Embryonic facial prominence (tissue), 1 donor: ENCODE measurements around the gene ISY1.
"Not testable (repeated sequence)": the region's sequence is repeated elsewhere in the genome, so short reads cannot be mapped to it uniquely, and the experiment has no call there.

ENCODE experiments used
- DNase-seq: peaks from one replicate; pipeline ENCODE4 v3.0.0-alpha.2; 2016; ENCODE audit errors: extremely low spot score

ISY1 gene

GRCh38 chr3:129120254-129121004 is 40.4 kb downstream of the ISY1 start:
- peak; percentile 56 for DNase-seq

DNA sequence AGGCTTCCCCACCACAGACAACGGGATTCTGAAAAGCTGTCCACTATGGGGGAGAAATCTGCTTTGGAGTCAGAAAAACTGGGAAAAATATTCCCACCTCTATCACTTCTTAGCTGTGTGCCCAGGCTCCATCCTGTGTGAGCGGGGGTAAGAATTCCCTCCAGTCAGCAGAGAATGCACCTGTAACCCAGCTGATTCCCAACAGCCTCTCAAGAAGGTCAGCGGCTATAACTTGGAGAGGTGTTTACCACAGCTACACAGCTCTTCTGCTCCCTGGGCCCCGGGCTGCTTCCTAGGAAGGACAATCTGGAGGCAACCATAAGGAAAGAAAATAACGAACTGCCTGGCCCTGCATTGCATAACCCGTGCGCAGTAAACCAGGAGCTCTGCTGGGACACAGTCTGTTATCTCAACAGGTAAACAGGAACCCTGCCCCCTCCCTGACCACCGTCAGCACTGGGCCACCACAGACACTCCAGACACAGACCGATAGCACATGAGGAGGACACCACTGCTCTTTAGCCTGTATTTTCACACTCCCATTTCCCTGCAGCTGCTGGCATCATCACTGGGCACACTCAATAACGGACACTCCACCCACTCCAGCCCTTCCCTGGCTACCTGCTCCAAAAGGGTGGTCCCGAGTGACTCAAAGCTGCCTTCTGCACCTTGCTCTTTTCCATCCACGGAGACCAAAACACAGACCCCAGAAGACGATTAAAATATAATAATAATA is 41.3 kb downstream of the ISY1 start:
- DNase-seq = no peak

GRCh38 chr3:129118745-129119144 is 42.1 kb downstream of the ISY1 start:
- DNase-seq = no peak

- DNase-seq = no peak
These were observed 43.7 kb downstream of the ISY1 start for GRCh38 chr3:129117134-129117533.

DNA sequence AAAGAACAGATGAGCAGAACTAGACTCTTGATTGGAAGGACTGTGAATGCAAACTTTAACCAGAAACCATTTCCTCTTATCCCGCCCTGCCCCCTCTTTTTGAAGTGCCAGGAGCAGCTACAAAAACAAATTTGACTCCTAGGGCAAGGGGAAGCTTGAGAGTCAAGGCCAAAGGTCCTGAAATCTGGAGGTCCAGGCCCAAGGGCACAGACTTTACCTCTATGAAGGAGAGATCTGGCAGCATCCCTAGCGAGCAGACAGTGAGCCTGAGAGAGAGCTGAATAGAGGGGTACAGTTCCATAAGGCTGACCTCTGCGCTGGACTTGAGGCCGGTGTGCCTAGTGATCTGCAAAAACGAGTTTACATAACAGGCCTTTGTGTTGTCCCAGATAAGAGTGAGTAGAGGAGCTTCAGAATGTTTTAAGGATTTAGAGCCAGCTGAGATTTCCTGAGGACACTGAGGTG is 44.3 kb downstream of the ISY1 start:
- DNase-seq = no peak

GRCh38 chr3:129114455-129114854 is 46.4 kb downstream of the ISY1 start:
- DNase-seq = no peak

GRCh38 chr3:129112308-129113052 is 48.4 kb downstream of the ISY1 start:
- no peak for DNase-seq

- DNase-seq = not testable (repeated sequence)
These were observed 49.6 kb downstream of the ISY1 start for GRCh38 chr3:129111076-129111780.

GRCh38 chr3:129107793-129108192 is 53.1 kb downstream of the ISY1 start:
- DNase-seq = no peak

GRCh38 chr3:129106866-129107565 is 53.8 kb downstream of the ISY1 start:
- DNase-seq = no peak

DNA sequence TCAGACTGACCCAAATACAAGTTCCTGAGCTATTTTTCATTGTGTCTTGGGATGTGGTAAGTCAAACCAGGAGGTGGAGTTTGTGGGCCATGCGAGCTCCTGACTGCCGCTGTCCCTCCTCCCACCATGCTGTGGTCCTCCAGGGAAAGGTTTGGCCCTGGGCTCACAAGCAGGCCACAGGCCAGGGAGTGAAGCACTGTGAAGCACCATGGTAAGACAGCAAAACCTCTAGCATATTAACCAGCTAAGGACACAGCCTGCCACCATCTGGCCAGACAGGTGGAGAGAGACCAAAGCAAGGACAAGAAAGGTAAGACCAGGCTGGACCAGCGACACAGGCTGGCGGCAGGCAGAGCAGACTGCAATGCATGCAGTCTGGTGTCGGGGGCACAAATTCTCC is 54.5 kb downstream of the ISY1 start:
- DNase-seq = no peak

DNA sequence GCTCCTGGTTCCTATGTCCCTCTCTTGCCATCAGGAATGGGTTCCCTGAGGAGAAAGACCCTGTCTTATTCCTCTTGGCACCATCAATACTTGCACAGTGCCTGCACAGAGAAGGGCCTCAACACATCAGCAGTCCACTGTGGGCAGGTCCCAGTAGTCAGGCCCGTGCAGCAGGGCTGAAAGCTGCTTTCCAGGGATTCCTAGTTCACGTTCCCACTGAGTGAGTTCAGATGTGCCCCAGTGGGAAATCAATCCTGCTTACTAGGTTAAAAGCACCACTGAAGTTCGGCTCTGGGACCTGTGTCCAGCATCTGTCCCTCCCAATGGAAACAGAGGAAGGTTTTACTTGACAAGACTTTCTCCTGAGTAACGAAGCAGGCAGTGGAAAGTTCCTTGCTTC is 55.0 kb downstream of the ISY1 start:
- no peak for DNase-seq

GRCh38 chr3:129104498-129105079 is 56.3 kb downstream of the ISY1 start:
- no peak for DNase-seq

GRCh38 chr3:129104051-129104450 is 56.8 kb downstream of the ISY1 start:
- no peak for DNase-seq

DNA sequence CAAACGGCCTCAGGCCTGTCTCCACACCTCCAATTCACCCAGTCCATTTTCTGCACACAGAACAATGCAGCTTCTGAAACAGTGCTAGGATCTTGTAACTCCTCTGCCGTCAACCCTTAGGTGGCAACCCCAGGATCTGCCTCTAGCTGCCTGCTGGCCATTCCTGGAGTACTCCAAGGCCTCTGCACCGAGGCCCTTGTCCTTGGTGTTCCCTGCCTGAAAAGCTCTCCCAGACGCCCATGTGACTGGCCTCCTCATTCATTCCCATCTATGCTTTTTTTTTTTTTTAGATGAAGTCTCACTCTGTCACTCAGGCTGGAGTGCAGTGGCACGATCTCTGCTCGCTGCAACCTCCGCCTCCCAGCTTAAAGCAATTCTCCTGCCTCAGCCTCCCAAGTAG is 57.6 kb downstream of the ISY1 start:
- no peak for DNase-seq

DNA sequence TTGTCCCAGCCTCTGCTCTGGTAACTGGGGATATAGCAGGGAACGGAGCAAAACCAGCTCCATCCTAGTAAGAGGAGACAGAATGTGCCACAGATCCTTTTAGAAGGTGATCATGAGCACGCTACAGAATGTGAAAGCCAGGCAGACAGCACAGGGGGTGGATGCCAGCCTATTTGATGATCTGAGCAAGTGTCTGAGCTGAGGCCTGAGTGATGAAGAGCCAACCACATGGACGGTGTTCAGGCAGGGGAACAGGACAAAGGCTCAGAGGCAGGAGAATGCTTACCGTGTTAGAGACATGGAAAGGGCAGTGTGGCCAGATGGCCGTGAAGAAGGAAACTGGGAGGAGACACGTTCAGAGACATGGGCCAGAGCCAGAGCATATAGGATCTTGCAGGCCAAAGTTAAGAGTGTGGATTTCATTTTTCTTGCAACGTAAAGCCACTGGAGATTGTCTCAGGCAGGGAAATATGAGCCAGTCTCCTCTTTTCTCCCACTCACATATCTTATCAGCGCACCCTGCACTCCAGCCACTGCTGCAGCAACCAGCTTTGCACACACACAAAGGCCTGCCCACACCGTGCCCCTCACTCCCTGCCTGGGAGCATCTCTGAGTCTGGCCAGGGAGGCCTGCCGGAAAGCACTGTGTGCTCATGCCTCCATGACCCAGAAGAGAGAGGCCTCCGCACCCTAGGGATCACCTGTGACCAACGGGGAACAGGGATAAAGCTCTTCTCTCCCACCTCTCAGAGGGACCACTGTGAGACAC is 59.3 kb downstream of the ISY1 start:
- no peak for DNase-seq

DNA sequence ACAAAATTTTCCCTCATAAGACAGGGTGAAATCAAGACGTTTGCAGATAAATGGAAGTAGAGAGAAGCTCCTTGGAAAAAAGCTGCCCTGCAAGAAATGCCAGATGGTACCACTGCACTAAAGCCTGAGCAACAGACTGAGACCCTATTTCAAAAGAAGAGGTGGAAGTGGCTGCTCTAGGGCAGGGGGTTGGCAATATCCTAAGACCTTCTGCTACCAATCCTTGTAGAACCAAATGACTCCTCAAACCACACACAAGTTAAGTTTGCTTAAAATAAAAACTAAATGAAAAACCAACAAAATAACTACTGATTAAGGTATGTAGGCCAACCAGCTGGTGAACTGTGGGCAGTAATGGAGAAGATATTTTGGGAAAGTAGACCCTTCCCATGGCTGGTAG is 60.6 kb downstream of the ISY1 start:
- DNase-seq = no peak

DNA sequence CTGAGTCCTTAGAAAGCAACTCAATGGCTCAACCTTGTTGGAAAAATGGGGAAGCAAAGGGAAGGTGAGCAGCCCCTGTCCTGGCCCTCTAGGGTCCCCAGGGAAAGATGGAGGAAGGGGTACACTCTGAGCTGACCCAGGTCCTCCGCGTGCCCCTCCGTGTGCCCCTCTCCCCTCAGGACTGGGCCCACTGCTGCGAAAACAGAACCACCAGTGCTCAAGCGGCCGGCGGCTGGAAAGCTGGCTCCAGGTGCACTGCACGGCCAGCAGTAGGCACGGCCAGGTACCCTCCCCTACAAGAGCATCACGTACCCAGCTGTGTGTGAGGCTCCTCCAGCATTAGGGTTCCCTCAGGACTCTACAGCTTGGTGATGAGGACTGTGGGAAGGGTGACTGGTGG is 65.6 kb downstream of the ISY1 start:
- no peak for DNase-seq

DNA sequence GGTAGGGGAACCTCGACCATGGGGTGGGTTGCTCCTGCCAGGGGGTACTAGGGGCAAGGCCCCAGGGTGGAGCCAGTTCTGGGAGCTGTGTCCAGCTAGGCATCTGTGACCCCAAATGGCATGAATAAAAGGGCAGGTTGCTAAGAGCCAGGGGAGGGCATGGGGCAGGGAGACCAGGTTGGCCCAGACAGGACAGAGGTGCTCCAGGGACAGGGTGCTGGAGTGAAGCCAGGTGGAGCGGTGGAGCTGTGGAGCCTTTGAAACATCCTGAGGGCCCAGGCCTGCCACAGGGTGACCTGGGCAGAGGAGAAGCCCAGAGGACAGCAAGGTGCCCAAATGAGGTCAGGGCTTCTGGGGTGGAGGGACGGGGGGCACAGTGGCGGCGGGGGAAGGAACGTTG is 72.6 kb downstream of the ISY1 start:
- not testable (repeated sequence) for DNase-seq

GRCh38 chr3:129087904-129088303 is 73.0 kb downstream of the ISY1 start:
- DNase-seq = not testable (repeated sequence)
